GM13977 (cell line): Measurements from ENCODE around the gene MED8.

ENCODE experiments used
- DNase-seq: peaks from one replicate; pipeline ENCODE4 v3.0.0; 2012; ENCODE audit warnings: low spot score
- in situ Hi-C: fragments of 300-500 bp; cut with MboI; formaldehyde crosslinking; loops from one replicate; pipeline ENCODE4 v1.12.0; 2022; ENCODE audit warnings: low sequenced_read_pairs, low pct_unique_long_range_greater_than_20kb, mixed read lengths, inconsistent platforms; ENCODE audit not compliant: unreplicated experiment
- TF ChIP-seq, protein P1 (sequence below): IDR thresholded peaks from 2 replicates; pipeline ENCODE4 v1.5.1; 2012; ENCODE audit warnings: mild to moderate bottlenecking, control low read depth; ENCODE audit not compliant: insufficient read depth; ENCODE audit errors: extremely low read depth, missing control alignments

The MED8 gene

DNA sequence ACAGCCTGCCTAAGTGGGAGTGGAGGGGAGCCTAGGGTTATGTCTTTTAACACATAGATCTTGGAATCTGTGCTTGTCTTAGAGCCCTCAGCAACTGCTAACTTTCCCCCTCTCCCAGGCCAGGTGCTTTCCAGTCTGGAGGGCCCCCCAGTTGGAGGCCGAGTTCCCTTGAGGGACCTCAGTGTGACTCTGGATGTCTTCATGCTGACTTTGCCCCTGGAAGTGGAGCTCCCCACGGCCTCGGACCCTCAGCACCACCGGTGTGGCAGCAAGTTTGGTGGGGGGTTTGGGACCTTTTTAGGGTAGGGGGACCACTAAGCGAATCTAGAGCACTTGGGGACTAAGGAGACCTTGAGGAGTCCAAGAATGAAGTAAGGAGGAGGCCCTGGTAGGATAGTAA, 41.2 kb upstream of the MED8 start:
- no peak for DNase-seq
- TF ChIP-seq, protein P1, sequence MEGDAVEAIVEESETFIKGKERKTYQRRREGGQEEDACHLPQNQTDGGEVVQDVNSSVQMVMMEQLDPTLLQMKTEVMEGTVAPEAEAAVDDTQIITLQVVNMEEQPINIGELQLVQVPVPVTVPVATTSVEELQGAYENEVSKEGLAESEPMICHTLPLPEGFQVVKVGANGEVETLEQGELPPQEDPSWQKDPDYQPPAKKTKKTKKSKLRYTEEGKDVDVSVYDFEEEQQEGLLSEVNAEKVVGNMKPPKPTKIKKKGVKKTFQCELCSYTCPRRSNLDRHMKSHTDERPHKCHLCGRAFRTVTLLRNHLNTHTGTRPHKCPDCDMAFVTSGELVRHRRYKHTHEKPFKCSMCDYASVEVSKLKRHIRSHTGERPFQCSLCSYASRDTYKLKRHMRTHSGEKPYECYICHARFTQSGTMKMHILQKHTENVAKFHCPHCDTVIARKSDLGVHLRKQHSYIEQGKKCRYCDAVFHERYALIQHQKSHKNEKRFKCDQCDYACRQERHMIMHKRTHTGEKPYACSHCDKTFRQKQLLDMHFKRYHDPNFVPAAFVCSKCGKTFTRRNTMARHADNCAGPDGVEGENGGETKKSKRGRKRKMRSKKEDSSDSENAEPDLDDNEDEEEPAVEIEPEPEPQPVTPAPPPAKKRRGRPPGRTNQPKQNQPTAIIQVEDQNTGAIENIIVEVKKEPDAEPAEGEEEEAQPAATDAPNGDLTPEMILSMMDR = no peak
- in situ Hi-C loops = no loop called here

DNA sequence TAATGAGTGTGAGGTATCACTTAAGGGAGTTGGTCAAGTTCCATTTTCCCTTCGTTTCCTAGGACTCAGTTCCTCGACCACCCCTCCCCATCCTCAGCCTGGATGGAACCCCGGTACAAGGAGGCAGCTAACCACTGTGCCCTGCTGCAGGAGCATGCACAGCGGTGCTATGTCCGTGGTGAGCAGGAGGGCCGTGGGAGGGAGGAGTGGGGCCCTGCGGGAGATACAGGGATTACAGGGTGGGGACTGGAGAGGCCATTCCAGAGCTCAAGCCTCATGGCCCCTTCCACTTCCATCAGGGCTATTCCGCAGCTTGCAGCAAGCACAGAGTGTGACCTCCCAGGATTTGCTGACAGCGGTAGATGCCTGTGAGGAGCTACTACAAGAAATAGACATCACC, 38.3 kb upstream of the MED8 start:
- no peak for DNase-seq
- TF ChIP-seq, protein P1 = no peak
- in situ Hi-C loops = no loop called here

DNA sequence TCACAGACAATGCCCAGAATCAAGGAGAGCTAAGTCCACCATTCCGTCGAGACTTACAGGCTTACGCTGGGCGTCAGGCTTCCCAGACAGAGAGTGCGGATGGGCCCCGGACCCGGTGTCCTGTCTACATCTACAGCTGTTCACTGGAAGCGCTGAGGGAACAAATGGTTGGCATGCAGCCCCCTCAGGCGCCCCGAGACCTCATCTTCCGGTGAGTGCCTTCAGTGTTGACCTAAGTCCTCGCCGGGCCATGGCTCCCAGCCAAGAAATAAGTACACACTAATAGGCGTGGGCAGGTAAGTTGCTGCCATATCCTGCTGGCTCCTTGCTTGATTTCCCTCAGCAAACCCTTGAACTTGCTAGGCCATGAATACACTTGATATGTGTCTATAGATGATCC, 37.9 kb upstream of the MED8 start:
- in situ Hi-C loops = no loop called here
- TF ChIP-seq, protein P1 = no peak
- no peak for DNase-seq

DNA sequence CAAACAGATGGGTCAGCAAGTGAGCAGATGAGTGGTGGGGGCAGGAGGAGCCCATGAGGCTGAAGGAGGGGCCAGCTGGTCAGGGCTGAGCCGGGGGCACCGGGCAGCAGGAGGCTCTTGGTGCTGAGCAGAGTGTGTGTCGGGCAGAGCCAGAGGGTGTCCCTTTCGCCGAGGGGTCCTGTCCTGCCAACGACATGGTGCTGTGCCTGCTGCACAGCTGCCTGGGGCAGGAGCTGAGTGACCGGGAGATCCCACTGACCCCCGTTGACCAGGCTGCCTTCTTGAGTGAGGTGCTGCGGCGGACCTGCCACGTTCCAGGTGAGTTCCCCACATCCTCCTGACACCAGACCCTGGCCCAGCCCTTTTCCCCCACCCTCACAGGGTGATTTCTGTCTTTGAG, 36.6 kb upstream of the MED8 start:
- TF ChIP-seq, protein P1 = no peak
- in situ Hi-C loops = no loop called here
- no peak for DNase-seq

DNA sequence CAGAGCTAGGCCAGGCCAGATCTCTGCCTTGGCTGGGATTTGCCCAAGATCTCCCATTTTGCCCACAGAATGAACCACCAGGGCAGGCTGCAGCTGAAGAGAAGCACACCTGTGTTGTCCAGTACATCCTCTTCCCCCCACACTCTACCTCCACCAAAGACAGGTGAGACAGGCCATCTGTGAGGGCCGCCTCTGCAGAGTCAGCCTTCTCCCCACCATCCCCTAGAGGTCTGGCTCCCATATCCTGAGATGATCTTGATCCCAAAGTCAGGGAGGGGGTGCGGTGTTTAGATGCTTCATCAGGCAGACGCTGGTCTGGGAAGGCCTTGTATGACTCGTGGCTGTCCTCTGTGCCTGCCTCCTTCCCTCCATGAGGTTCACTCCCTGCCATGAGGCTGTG, 35.4 kb upstream of the MED8 start:
- TF ChIP-seq, protein P1 = no peak
- no peak for DNase-seq
- in situ Hi-C loops = no loop called here

DNA sequence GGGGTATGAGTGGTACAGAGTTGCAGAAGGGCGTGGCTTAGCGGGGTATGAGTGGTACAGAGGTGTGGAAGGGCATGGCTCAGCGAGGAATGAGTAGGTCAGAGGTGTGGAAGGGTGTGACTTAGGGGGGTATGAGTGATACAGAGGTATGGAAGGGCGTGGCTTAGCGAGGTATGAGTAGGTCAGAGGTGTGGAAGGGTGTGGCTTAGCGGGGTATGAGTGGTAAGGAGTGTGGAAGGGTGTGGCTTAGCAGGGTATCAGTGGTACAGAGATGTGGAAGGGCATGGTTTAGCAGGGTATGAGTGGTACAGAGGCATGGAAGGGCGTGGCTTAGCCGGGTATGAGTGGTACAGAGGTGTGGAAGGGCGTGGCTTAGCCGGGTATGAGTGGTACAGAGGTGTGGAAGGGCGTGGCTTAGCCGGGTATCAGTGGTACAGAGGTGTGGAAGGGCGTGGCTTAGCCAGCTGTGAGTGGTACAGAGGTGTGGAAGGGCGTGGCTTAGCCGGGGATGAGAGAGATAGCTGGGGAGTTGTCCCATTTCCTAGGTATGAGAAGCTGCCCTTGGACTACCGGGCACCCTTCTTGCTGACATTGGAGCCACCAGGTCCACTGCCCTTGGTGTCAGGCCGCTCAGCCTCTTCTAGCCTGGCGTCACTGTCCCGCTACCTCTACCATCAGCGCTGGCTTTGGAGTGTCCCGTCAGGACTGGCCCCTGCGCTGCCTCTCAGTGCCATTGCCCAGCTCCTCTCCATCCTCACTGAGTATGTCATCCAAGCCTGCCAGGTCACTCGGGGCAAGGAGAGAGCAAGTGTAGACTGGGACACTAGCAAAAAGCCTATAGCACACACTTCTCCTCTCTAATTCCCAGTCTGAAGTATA, 34.3 kb upstream of the MED8 start:
- in situ Hi-C loops = no loop called here
- no peak for DNase-seq
- TF ChIP-seq, protein P1 = no peak
